ENCODE measurements around the gene TEX11.
"Not testable (repeated sequence)": the region's sequence is repeated elsewhere in the genome, so short reads cannot be mapped to it uniquely, and the experiment has no call there.

TEX11 gene

DNA sequence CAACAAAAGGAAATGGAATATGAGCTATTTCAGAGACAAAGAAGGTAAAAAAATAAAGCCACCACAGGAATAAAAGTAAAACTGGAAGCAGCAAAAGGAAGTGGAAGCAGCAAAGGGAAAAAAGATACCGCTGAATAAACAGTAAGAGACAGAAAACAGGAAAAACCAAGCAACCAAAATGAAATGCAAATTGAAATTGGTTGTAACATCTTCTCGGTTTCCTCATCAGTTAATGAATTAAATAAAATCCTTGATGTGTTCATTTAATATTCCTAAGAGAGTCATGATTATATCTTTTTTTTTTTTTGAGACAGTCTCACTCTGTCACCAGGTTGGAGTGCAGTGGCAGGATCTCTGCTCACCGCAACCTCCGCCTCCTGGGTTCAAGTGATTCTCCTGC is 331.1 kb downstream of the TEX11 start:
- no peak for DNase-seq

DNA sequence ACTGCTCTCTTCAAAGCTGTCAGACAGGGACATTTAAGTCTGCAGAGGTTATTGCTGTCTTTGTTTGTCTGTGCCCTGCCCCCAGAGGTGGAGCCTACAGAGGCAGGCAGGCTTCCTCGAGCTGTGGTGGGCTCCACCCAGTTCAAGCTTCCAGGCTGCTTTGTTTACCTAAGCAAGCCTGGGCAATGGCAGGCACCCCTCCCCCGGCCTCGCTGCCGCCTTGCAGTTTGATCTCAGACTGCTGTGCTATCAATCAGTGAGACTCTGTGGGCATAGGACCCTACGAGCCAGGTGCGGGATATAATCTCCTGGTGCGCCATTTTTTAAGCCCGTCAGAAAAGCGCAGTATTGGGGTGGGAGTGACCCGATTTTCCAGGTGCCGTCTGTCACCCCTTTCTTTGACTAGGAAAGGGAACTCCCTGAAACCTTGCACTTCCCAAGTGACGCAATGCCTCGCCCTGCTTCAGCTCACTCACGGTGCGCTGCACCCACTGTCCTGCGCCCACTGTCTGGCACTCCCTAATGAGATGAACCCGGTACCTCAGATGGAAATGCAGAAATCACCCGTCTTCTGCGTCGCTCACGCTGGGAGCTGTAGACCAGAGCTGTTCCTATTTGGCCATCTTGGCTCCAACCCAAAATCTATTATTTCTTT is 338.5 kb downstream of the TEX11 start:
- not testable (repeated sequence) for DNase-seq

DNA sequence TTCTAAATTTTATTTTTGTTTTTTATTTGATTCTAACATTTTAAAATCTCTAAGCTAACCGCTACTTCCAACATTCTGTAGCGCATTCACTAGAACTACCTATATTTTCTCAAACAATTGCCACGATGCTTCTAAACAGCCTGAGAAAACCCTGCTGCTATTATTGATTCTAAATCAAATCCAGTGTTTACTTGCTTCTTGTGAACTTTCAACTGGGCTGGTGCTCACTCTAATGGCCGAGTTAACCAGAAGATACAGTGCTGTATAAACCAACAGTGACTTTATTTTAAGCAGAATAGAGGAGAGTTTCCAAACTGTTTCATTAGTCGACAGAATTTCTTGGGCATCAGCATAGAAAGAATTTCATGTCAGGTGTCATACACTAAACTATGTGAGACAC is 353.6 kb downstream of the TEX11 start:
- DNase-seq = no peak

DNA sequence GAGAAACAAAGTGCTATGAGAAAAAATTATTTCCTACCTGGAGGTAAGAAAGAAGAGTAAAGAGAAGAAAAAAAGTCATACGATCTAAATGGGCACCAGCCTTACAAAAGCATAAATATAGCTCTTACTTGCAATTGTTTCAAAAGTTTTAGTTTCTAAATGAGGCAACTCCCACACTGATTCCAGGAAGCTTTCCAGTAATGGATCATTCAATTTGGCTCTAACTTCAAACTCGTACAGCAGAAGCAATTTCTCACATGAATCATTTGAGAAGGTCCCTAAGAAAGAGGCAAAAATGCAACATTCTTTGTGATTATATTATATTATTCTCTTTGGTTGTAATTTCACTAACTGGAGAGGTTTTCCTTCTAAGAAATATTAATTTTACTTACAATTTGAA is 354.0 kb downstream of the TEX11 start:
- no peak for DNase-seq

DNA sequence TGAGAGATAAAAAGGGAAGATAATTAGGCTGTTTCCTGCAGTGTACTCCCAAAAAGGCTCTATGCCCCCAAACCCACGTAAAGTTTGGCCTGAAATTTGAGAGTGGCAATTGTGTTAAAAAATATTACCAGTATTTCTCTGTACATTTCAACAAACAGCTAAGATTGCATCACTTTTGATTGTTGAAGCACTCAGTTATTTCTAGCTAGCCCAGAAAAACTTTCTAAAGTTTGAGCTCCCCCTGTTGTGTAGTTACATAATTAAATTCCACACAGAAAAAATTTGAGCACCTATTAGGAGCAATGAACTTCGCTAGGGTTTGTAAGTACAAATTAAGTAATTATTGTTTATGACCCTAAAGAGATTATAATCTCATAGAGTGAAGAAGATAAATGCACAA is 354.4 kb downstream of the TEX11 start:
- DNase-seq = peak in 1 of 2 donors; percentile 1

DNA sequence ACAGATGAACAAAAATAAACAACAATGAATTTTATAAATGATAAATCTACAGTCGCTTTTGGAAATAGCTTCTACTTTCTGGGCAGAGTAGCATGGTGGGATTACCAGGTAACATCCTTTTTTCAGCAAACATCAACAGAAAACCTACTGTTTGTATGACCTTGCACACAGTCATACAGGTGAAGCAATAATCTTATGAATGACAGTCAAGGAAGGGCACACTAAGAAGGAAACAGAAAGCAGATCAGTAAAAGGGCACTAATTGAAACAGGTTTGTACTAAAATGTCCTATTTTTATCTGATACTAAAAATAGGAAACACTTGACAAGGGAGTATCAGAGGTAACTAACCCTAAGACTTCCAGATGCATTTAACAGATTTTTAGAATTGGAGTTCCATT is 355.0 kb downstream of the TEX11 start:
- DNase-seq = no peak

DNA sequence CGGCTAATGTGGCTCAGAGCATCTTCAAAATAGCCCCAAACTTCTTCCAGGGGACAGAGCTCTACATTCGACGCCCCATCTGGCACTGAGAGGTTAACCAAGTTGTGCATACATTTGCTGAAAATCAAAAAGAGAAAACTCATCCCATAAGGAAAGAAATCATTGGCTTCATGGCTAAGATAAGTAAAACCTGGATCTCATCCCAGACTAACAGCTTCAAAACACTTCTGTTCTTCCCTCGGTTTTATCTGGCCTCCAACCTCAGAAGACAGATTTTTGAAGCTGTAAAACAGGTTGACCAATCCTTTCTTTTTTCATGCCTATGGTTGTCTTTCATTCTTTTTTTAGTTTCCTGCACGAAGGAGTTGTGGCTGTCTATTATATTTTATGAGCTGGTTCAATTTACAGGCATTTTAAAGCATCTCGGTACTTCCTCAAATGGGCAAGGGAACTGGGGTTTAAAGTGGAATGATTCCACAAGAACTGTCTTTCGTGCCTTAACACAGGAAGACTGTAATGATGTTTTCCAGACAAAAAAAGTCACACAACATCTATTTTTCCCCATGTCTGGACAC is 356.3 kb downstream of the TEX11 start:
- DNase-seq = no peak

DNA sequence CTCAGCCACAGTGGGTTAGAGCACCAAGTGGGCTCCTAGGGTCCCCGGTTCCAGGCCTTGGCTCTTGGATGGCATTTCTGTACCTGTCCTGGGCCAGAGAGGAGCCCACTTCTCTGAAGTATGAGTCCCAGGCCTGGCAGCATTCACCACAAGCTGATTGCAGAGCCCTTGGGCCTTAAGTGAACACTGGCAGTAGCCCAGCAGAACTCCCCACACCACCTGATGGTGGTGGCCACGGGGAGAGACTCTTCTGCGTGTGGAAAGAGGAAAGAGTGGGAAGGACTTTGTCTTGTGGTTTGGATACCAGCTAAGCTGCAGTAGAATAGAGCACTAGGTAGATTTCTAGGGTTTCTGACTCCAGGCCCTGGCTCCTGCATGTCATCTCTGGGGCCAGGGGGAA is 359.1 kb downstream of the TEX11 start:
- no peak for DNase-seq

DNA sequence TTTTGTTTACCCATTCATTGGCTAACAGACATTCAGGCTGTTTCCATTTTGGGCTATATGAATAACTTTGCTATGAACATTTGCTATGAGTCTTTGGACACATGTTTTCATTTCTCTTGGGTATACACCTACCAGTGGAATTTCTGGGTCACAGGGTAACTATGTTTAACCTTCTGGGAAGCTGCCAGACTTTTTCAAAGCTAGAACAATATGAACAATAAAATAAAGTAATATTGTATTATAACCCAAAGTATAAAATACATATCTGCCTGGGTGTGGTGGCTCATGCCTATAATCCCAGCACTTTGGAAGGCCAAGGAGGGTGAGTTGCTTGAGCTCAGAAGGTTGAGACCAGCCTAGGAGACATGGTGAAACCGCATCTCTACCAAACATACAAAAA is 373.3 kb downstream of the TEX11 start:
- DNase-seq = no peak

DNA sequence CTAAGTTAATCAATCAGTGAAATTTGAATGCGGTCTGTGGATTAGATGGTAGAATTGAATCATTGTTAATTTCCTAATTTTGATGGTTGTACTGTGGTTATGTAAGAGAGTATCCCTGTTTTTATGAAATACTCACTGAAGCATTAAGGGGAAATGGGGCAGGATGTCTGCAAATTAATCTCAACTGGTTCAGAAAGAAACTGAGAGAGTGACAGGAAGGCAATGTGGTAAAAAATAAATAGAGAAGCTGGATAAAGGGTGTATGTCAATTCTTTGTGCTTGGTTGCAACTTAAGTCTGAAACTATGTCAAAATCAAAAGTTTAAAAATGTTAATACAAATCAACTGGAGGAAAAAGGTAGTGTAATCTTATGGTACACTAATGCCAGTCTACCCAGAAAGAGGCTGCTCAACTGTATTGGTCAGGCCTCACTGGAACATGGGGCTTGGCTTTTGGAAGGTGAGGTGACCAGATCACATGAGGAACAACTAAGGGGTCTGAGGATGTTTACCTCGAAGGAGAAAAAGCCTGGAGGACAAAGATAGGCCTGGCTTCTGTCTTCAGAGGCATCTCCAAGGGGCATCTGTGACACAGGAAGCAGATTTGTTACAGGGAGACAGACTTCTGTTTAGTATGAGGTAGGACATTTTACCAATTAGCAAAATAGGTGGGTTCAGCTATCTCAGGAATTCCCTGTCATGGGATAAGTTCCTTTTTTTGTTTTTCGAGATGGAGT is 380.7 kb downstream of the TEX11 start:
- no peak for DNase-seq

DNA sequence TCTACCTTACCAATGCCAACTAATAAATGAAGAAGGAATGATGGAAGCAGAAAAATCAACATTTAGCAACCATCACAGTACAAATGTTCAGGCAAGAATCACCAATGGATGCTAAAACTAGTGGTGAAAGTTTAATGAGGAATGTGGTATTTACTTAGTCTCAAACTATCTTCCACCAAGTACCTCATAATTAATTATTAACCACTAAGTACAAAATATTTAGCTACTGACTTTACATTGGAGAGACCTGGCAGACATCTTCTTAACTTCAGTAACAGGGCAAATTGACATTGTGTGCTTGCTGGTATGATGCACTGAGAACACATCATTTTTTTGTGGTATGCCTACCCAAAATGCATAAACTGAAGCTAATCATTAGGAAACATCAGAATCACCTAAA is 381.5 kb downstream of the TEX11 start:
- no peak for DNase-seq

DNA sequence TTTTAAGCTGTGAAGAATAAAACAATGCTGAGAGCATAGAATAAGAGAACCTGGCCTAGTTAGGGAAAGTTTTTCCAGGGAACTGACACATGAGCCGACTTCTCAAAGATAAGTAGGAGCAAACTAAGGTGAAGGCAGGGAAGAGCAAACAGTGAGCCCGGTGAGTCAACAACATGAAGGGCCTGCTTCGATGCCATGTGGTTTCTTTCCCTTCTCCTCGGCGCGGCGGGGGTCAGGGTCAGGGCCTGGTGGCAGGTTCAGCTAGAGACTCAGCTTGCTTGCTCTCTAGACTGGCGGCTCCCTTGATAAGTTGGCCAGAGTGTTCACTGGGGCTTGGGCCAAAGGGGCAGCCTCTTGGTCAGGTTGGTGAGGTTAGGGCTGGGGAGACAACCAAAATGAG is 382.8 kb downstream of the TEX11 start:
- no peak for DNase-seq

DNA sequence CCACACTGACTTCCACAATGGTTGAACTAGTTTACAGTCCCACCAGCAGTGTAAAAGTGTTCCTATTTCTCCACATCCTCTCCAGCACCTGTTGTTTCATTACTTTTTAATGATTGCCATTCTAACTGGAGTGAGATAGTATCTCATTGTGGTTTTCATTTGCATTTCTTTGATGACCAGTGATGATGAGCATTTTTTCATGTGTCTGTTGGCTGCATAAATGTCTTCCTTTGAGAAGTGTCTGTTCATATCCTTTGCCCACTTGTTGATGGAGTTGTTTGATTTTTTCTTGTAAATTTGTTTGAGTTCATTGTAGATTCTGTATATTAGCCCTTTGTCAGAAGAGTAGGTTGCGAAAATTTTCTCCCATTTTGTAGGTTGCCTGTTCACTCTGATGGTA is 392.8 kb downstream of the TEX11 start:
- not testable (repeated sequence) for DNase-seq

DNA sequence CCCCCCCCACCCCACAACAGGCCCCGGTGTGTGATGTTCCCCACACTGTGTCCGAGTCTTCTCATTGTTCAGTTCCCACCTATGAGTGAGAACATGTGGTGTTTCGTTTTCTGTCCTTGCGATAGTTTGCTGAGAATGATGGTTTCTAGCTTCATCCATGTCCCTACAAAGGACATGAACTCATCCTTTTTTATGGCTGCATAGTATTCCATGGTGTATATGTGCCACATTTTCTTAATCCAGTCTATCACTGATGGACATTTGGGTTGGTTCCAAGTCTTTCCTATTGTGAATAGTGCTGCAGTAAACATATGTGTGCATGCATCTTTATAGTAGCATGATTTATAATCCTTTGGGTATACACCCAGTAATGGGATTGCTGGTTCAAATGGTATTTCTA is 393.2 kb downstream of the TEX11 start:
- not testable (repeated sequence) for DNase-seq

DNA sequence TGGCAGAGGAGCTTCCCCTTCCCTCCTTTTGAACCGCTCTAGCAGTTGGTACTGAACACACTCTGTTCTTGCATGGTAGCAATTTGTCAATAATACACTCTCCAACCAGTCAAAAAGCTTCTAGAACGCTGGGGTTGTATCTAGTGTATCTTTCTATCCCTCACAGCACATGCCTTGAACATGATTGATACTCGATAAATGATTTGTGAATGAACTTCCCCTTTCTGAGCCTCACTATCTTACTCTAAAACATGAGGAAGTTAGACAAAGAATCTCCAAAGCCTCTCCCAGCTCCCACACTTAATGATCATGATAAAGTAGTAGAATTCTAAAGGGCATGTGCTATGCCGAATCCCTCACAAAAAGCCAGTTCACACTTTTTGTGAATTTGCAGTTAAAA is 399.4 kb downstream of the TEX11 start:
- no peak for DNase-seq

DNA sequence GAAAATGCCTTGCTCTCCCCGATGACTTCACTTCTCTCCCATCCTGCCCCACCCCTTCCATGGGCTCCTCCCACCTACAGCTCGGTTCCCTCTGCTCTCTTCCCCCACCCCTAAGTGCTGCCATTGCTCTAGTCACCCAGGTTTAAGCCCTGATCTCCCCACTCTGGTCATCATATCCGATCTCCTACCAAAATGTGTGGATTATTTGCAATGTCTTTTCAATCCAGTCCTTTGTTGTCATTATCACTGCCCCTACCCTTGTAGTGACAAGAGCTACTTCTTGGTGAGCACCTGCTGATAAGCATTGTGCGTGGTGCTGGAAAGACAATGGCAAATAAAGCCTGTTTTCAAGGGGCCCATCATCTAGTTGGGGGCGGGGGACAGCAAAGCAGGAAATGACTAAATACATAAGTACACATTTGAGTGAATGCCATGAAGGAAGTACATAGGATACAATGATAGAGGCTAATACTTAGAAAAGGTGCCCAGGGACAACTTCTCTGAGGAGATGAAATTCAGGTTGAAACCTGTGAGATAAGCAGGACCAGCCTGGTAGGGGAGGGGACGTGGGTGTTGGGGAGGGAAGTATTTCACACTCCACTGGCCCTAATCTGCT is 400.1 kb downstream of the TEX11 start:
- no peak for DNase-seq

DNA sequence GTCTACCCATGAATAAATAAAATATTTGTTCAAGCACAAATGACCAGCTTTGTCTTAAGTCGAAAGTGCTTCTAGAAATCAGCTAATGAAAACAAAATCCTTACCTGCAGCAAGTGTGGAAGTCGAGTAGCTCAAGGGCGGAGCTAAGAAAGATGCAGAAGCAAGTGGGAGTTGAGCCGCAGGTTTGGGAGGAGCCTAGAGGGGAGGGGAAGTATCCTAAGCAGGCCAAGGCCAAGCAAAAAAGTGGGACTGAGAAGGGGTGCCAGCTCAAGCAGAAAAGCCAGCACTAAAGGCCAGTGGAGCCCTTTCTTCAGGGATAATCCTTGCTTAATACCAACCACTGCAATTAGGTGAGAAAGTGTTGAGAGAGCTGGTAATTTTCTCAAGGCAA is 403.1 kb downstream of the TEX11 start:
- no peak for DNase-seq

DNA sequence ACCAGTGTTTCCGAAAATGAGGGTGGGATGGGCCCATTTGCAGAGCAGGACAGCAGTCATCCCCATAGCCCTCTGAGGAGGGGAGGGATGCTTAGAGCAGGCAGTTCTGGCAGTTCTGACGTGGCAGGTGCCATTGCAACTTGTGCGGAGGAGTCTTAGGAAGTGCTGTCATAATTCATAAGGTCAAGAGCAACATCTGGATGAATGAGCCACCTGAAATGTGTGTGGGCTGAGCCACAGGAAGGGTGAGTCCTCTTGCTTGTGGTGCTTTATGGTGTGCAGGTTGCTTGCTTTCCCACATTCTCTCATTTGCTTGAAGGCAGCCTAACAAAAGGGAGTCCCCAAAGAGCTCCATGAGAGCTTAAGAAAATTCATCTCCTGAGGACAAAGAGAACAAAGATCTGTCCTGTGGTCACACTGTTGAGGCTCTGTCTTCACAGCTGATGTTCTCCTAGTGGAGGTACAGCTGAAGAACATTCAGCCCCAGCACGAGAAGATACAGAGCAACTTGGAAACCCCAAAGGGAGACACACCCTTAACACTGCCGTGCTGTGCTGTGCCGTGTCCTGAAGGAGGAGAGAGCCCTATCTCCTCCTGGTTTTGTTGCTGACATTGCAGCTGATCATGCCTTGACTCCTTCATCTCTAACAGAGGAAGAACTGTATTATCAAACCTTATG is 403.6 kb downstream of the TEX11 start:
- no peak for DNase-seq

DNA sequence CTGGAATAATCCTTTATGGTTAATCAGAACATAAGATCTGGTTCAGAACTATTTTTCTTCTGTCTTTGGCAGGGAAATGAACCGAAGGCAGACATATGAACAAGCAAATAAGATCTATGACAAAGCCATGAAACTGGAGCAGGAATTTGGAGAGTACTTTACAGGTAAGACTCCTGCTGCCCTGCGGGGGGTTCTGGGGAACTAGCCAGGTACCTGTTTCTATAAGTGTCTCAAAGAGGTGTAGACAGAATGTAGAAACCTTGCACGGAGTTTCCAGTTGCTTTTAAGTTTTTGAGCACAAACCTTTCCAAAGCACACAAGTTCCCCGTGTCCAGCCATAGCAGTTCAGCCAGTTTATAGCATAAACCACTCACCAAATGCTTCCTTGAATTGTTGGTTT is 407.7 kb downstream of the TEX11 start:
- no peak for DNase-seq

DNA sequence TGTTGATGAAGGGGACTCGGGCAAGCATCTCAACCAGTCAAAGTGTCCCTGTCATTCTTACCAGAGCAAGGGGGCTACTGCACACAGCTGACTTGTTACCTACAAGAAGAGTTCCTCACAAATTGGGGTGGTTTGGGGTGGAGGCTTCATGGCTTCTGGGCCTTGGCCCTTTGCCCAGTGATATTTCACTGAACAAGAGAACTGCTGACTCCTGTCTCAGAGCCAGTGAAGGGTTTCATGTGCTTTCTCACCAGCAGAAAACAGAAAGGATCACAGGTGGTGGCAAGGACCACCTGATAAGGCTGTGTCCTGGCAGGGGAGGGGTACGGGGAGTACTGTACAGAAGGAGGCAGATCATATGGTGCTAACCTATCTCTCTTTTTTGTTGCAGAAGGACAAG is 410.4 kb downstream of the TEX11 start:
- no peak for DNase-seq

DNA sequence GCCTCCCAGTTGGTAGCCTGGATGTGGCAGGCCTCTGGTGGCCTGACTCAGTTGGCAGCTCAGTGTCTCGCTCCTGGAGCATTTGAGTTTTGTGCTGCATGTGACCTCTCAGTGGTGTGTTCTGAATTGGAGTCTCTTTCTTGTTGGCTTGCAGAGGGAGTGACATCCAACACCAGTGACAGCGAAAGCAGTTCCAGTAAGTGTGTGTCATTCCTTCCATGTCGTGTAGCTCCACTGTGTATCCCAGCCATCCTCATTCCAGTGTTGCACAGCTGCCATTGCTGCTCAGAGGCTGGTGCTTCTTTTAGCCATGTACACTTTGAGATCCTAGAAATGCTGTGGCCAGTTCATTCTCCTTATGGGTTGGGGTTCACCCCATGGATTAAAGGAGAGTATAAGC is 411.5 kb downstream of the TEX11 start:
- no peak for DNase-seq

DNA sequence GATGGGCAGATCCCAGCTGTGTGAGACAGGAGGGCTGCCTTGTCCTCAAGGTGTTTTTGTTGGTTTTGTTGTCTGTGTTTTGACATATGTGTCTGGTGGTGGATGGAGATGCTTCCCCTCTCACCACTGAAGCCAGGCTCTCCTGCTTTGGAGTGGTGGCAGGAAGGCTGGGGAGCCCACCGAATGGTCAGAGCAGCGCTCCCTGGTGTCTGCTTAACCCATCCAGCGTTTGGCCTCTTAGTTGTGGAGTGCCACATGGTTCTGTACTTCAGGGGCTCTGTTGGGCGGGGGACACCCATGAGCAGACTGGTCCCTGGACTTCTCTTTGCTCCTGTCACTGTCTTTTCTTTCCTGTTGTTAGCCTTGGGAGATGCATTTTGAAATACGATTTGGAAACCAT is 412.0 kb downstream of the TEX11 start:
- DNase-seq = no peak

DNA sequence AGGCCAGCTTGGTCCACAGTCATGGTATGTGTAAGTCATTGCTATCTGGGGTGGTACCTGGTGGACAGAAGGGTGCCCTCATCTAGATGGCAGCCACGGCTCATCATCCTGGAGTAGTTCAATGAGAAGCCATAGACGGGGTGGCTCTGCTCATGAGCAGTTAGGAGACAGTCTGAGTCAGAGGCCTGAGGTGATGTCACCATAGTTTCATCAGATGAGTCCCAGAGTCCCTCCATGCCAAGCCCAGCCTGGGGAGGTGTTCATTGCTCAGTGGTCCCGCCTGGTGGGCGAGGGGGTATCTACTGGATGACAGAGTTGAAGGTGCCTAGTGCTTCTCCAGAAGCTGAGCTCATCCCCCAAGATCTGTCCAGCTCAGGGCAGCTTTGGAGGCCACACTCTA is 414.1 kb downstream of the TEX11 start:
- no peak for DNase-seq

DNA sequence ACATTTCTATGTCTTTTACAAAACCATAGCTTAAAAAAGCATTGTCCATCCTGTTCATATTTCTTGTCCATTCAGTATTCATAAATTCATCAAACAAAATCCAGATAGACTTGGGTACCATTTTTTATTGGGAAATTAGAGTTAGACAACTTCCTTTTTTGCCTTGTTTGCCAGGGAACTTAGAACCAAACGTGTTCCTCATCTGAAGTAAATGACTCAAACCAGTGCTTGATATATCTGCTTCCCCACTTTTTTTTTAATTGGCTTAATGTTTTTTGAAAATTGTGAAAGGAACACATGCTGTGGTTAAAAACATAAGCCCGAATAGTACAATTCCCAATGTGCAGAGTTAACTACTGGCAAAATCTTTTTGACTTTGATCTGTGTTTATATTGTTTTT is 419.7 kb downstream of the TEX11 start:
- DNase-seq = no peak
